ENCODE data around the gene MB21D2.

The MB21D2 gene

DNA sequence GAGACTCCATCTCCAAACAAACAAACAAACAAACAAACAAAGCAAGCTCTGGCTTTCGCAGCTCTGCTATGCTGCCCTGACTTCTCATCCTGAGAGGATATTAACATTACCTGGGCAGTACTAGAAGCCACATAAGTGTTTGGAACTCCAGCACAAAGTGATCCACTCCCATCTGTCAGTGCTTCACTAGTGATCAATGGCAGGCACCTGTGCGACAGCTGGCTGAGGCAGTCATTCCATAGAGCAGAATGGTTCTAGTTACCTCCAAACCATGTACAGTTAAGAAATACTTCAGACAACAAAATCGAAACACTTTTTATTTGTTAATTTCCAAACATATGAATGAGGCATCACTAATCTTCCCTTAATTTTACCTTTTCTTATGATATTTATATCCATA, 2.8 kb upstream of the MB21D2 start:
- DNase-seq: no peak

DNA sequence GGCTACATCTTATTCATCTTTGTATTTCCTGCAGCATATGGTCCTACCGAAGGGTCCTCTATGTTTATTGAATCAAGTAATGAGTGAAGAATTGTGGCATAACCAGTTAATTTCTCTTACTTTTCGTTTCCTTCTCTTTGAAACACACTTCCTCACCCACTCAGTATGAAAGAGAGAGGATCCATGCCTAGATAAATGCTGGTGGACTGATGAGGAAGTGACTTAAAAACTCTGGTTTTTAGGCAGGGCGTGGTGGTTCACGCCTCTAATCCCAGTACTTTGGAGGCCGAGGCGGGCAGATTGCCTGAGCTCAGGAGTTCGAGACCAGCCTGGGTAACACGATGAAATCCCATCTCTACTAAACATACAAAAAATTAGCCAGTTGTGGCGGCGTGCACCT, 2.2 kb upstream of the MB21D2 start:
- peak; percentile 83 for DNase-seq

GRCh38 chr3:192918275-192918588, 576 bp upstream of the MB21D2 start:
- no peak for DNase-seq

DNA sequence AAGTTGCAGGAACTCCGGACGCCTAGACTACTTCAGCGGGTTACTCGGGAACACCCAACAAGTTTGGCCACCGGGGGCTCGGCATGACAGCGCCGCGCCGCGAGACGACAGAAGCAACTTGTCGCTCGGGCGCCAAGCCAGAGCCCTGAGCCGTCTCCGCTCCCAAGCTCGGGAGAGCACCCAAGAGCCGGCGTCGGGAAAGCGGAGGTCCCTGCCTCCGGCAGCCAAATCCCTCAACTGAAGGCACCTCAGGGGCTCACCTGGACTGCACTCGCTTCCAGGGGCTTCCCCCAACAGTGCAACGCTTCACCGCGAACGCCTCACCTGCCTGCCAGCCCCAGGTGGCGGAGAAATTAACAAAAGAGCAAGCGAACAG, 640 bp downstream of the MB21D2 start:
- peak; percentile 77 for DNase-seq

DNA sequence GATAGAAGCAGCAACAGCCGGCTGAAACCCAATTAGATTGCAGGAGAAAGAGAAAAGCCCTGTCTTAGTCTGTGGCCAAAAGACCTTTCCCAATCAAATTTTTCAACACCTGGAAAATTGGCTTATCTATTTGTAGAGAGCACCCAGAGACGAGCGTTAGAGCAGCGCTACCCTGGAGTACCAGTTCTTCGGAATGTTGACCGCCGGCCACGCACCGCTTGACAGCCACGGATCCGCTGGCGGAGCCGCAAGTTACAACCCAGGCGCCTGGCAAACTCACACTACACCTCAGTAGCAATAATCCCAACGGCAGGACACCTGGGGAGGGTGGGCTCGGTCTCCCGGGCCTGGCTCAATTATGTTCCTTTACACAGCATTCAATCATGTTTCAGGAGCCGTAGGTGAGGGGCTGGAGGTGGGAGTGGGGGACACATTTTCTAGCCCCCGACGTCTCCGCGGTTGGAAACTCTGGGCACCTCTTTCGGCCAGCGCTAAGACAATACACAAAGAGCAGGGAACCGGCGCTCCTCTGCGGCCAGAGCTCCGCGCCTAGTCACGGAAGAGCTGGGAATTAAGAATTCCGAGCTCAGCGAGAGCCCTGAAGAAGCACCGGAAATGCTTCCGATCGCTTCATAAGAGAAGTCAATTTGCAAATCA, 1.2 kb downstream of the MB21D2 start:
- peak; percentile 28 for DNase-seq

- peak; percentile 78 for DNase-seq
These were observed 1.9 kb downstream of the MB21D2 start for GRCh38 chr3:192915722-192916121.

- DNase-seq: peak; percentile 31
These were observed 2.4 kb downstream of the MB21D2 start for GRCh38 chr3:192915304-192915703.

DNA sequence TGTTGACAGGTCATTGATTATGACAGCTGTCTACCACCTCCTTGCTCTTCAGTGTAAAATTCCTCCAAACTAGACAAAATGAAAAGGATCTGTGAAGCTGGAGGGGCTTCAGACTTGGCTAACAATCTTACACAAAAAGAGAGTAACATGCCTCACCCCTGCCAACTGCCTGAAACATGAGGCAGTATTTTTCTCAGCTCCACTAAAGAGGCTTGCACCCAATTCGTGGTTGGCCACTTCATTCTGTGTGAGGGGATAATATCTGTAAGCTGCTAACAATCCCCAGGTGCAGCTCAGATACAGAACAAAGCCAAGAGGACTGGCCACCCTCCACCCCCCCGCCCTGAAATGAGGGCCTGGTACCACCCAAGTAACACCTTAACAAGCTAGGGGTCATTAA, 2.8 kb downstream of the MB21D2 start:
- DNase-seq: no peak

DNA sequence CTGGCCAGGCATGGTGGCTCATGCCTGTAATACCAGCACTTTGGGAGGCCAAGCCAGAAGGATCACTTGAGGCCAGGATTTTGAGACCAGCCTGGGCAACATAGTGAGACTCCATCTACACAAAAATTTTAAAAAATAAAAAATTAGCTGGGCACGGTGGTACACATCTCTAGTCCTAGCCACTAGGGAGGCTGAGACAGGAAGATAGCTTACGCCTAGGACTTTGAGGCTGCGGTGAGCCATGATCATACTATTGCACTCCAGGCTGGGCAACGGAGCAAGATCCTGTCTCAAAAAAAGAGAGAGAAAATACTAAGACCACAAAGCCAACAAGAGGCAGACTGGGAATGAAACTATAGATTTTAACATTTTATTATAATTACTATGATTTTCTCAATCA, 4.1 kb downstream of the MB21D2 start:
- no peak for DNase-seq

- DNase-seq: no peak
These were observed 6.4 kb downstream of the MB21D2 start for GRCh38 chr3:192911293-192911692.

- DNase-seq: no peak
These were observed 9.9 kb downstream of the MB21D2 start for GRCh38 chr3:192907784-192908183.

DNA sequence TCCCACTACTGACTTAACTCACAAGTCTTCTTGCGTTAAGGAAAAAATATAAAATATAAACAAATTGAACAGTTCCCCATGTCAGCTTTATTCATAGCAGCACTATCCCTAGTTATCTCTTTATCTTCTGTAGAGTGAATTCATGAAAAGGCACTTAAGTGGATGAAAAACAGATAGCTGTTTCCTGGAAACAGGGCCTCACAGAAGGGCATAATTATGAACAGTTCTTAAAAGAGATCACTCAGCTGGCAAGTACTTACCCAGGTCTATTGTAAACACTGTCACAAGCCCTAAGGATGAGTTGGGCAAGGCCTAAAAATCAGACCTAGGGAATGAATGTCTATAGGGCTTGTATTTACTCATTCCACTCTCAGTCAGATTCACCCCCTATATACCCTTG, 10.7 kb downstream of the MB21D2 start:
- DNase-seq: no peak

- no peak for DNase-seq
These were observed 11.5 kb downstream of the MB21D2 start for GRCh38 chr3:192905980-192906678.

DNA sequence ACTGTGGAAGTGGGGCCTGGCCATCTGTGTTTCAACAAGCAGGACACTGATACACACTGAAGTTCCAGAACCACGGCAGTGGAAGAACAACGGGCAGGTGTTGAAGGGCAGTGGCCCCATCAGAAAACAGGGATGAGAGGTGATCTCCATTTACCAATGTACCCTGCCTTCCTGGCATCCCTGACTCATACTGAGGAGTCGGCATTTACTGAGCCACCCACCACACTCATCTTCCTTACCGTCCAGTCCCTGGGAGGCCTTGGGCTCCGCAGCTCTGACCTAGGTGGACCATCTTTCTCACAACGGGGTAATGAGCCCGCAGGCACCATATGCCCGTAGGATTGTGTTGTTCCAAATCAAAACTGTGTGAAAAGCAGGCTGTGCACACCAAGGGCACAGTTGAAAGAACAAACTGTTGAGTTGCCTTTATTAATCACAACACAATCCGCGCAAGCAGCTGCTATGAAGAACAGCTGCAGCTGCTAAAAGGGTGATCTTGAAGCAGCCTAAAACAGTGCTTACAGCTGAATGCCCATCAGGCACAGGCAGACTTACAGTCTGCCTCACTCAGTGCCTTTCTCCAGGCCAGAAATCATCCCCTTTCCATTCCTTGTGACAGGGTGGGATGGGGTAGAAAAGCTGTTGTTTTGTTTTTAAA, 12.9 kb downstream of the MB21D2 start:
- DNase-seq: no peak

DNA sequence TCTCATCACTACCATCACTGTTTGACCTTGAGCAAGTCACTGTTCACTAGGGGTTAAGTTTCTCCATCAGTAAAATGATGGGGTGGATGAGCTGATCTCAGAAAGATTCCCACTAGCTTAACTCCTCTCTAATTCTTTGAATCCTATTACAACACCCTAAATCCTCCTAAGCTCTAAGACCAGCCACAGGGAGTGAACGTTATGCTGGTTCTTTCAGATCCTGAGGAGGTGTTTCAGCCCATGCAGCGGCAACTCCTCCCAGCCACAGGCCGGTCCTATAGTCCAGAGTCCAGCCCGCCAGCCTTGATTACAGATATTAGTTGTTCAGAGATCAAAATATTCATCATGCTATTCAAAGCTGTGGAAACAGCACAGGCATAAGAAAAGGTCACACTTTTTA, 15.1 kb downstream of the MB21D2 start:
- DNase-seq: no peak

DNA sequence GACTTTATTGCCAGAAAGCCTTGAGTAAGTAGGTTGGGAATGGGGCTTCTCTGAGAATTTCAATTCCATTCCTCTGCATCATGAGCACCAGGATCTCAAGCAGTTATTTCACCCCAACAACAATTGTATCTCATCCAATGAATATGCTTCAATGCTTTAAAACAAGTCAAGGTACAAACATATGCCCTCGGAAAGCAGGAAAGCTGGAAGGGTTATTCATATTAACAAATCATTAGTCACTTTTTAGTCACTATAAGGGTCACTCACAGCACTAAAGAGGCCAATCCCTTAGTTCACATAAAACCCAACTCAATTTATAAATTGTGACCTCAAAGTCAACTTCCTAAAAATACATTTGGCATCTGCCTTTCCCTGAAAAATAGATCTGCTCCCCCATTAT, 16.2 kb downstream of the MB21D2 start:
- DNase-seq: peak; percentile 50

- DNase-seq: peak; percentile 35
These were observed 18.1 kb downstream of the MB21D2 start for GRCh38 chr3:192899540-192899982.

DNA sequence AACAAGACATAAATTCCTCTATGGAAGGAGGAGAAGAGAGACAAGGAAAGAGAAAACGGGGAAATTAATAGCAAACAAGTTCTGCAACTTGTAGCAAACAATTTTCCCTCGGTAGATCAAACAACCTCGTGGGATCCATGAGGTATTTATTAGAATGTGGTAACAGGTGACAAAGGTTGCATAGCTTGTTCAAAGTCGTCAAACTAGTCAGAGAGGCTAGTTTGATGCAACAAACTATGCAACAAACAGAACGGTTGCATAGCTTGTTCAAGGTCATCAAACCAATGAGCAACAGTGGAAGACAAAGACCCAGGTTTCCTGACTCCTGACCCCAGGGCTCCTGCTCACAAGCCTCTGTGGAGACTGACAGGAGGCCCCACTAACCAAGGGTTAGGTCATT, 20.7 kb downstream of the MB21D2 start:
- peak; percentile 46 for DNase-seq

DNA sequence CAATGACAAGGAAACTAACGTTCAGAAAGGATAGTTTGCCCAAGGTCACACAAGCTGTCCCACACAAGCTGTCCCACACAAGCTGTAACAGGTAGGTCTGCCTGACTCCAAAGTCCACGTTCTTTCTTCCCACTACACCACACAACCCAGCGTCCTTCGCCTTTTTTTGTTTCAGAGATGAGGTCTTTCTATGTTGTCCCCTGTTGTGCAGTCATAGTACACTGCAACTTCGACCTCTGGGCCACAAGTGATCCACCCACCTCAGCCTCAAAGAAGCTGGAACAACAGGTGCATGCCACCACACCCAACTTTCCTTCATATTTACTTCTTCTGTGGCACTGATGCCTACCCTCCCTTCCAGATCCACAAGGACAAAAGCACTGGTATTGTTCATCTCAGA, 21.4 kb downstream of the MB21D2 start:
- DNase-seq: no peak

DNA sequence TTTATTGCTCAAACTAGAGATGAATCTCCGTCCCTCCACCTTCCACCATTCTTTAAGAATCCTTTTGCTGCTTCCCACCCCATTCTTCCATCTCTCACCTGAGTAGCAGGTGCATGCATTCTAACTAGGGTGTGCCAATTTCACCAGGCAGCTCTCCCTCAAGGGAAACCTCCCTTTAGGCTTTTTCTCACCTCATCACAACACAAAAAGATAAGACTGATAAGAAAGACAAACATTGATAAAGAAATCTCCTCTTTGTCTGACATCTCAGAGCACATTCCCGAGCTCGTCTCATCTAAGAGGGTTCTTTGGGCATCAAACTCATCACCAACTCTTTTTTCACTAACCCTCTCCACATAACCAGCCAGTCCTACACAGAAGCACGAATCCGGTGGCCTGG, 23.0 kb downstream of the MB21D2 start:
- no peak for DNase-seq

DNA sequence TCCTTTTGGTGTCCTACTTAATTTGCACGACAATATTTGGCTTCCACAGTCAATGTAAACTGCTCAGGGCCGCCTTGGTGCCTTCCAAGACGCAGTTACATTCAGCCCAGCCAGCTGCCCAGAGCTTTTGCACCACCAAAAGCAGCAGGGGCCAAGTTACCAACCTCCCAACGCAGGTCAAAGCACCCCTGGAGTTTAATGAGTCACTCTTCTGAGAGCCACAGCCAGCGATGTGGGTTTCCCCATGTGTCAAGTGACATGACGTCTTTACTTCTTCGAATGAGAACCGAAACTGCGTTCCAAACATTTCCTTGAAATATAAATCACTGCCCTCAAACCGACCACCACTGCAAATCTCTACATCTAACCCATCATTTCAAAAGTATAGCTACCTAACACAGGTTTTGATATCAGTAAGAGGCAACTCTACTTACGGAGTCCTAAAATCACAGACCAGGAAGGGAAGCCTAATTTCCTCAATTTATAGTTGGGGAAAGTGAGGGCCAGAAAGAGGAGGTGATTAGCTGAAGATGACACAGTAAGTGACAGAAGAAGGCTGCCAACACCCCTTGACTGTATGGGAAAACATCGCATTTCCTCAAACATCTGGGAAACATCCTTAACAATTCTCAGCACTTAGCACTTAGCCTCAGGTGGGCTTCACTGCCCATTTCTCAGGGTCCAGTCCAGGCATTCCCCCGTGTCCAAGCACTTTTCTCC, 24.5 kb downstream of the MB21D2 start:
- DNase-seq: peak; percentile 98

DNA sequence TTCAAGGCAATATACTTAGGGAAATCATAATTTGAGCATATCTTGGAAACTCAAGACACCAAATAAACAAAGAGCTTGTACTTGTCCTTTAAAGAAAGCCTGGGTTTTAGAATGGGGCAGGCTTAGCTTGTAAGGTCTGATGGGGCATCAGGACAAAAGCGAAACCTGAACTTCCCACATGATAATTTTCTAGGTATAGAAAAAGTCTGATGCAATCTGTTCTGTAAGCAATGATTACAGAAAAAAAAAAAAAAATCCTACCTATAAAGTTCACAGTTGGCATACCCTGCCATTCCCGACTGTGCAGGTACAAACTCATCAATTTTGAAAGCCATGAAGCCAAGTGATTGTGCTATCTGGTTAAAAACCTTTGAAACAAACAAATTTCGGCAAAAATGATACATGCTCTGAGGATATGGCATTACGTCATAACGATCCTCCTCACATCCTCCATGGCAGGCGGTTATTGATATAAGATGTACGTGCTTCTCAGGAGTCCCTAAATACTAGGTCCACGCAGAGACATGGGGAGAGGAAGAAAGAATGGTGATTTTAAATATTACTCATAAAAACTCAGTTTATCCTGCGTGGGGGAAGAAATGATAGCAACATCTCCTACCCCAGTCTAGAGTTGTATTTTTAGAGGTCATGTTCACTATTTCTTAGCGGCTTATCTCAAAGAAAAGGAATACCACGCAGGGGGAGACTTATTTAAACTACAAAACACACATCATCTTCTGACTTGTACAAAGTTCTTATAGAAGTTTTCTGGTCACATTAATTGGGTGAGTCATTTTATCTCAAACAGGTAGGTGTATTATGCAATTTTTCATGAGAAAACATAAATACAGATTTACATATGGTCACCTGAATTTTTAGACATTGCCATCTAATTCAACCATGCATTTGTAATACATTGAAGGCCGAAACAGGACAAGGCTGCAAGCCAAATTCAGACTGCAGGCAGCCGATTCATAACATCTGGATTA, 27.0 kb downstream of the MB21D2 start:
- peak; percentile 10 for DNase-seq

- no peak for DNase-seq
These were observed 28.0 kb downstream of the MB21D2 start for GRCh38 chr3:192889679-192890078.

All from inflammatory macrophage treated with lipopolysaccharide for 4 hours (primary cell).